Vagina (tissue), 2 donors: ENCODE results near the gene DHRS7C. TPM values are rescaled to one million over a fixed set of nuclear protein-coding genes. Genes with fewer than 3 reads are reported as not detected.

ENCODE experiments used
- DNase-seq, 2 donors: peaks; one replicate each; pipeline ENCODE4 v3.0.0-alpha.2; 2017; ENCODE audit errors: extremely low spot score in 2 of 2
- H3K27ac ChIP-seq: fragments of 200-600 bp; sonication (generic); one replicate; pipeline ENCODE4 v1.5.1; 2019
- H3K27me3 ChIP-seq: fragments of 200-600 bp; sonication (generic); one replicate; pipeline ENCODE4 v1.5.1; 2019
- H3K36me3 ChIP-seq, 2 donors: fragments of 200-600 bp; sonication (generic); one replicate each; pipeline ENCODE4 v1.5.1; 2017 to 2019
- H3K4me1 ChIP-seq: fragments of 200-600 bp; sonication (generic); one replicate; pipeline ENCODE4 v1.5.1; 2019
- H3K4me3 ChIP-seq, 2 donors: fragments of 200-600 bp; sonication (generic); 1 replicate in 1 of 2; 2 replicates in 1 of 2; pipeline ENCODE4 v1.5.1; 2016 to 2019
- H3K9me3 ChIP-seq: fragments of 200-600 bp; sonication (generic); one replicate; pipeline ENCODE4 v1.5.1; 2019
- CTCF ChIP-seq, 3 experiments: fragments of 450-650 bp in 2 of 3; fragments of 200-600 bp in 1 of 3; sonication (generic) in 1 of 3; IDR thresholded peaks; one replicate each; pipeline ENCODE4 v1.5.1; 2017 to 2019; ENCODE audit warnings: antibody characterized with exemption in 3 of 3, mild to moderate bottlenecking in 2 of 3, moderate library complexity in 2 of 3
- POLR2A ChIP-seq, 2 donors: fragments of 450-650 bp; IDR thresholded peaks; one replicate each; pipeline ENCODE4 v1.6.1; 2017; ENCODE audit warnings: antibody characterized with exemption in 2 of 2, mild to moderate bottlenecking in 2 of 2, moderate library complexity in 2 of 2
- POLR2AphosphoS5 ChIP-seq, 2 donors: sonication (generic); formaldehyde crosslinking; IDR thresholded peaks; one replicate each; pipeline ENCODE4 v1.9.0; 2017; ENCODE audit warnings: antibody characterized with exemption in 2 of 2, mild to moderate bottlenecking in 2 of 2, low read depth in 1 of 2; ENCODE audit not compliant: insufficient read depth in 1 of 2
- intact Hi-C: fragments of 100-400 bp; cut with DNase I; formaldehyde crosslinking; loops from one replicate; pipeline ENCODE4 v1.15.1; 2023
- total RNA-seq: library from RNA; depleted of rRNA; stranded (reverse); fragments of >200 nt; gene quantifications from one replicate; pipeline ENCODE4 v1.2.3, GENCODE V29; 2016

Gene DHRS7C
- total RNA-seq, 1 donor from 2014 or later = not detected

- DNase-seq = no peak
- no peaks in the 10 kb centered on the region for H3K36me3 ChIP-seq
- H3K9me3 ChIP-seq = no peaks in the 10 kb centered on the region
- H3K27ac ChIP-seq = no peak overlapping the region
- H3K27me3 ChIP-seq = no peaks in the 10 kb centered on the region
- no peaks in the 10 kb centered on the region for H3K4me1 ChIP-seq
- intact Hi-C loops = no loop called here
- H3K4me3 ChIP-seq = no peak overlapping the region
- TF ChIP-seq POLR2AphosphoS5 (IDR thresholded peaks at IDR 0.05; ENCODE audit: insufficient read depth in 1 of 2, low read depth in 1 of 2) = no peak
- TF ChIP-seq POLR2A (IDR thresholded peaks at IDR 0.05) = no peak
- TF ChIP-seq CTCF (IDR thresholded peaks at IDR 0.05) = no peak
Observed at GRCh38 chr17:9824797-9825338, 33.5 kb upstream of the DHRS7C start.

- TF ChIP-seq POLR2AphosphoS5 (IDR thresholded peaks at IDR 0.05; ENCODE audit: insufficient read depth in 1 of 2, low read depth in 1 of 2) (no peak), CTCF (IDR thresholded peaks at IDR 0.05) (no peak), POLR2A (IDR thresholded peaks at IDR 0.05) (no peak)
- no peak overlapping the region for H3K27ac ChIP-seq
- DNase-seq = no peak
- no peak overlapping the region for H3K4me3 ChIP-seq
- no peaks in the 10 kb centered on the region for H3K27me3 ChIP-seq
- intact Hi-C loops = no loop called here
- no peaks in the 10 kb centered on the region for H3K9me3 ChIP-seq
- H3K4me1 ChIP-seq = no peaks in the 10 kb centered on the region
- H3K36me3 ChIP-seq = no peaks in the 10 kb centered on the region
Observed at GRCh38 chr17:9824094-9824493, 32.7 kb upstream of the DHRS7C start.

- intact Hi-C loops = no loop called here
- TF ChIP-seq POLR2AphosphoS5 (IDR thresholded peaks at IDR 0.05; ENCODE audit: insufficient read depth in 1 of 2, low read depth in 1 of 2) (no peak), CTCF (IDR thresholded peaks at IDR 0.05) (no peak), POLR2A (IDR thresholded peaks at IDR 0.05) (no peak)
Observed at GRCh38 chr17:9821921-9822320, 30.5 kb upstream of the DHRS7C start, which contains the start of gene GSG1L2. GSG1L2 (minus strand) TSS chr17:9822079; CDS start chr17:9822071, 8 bp downstream.

GRCh38 chr17:9820448-9820847, 29.1 kb upstream of the DHRS7C start:
- DNase-seq = no peak
- intact Hi-C loops = no loop called here
- Histone ChIP-seq H3K27me3 (no peaks in the 10 kb centered on the region), H3K27ac (no peak overlapping the region), H3K36me3 (no peaks in the 10 kb centered on the region), H3K4me1 (no peaks in the 10 kb centered on the region), H3K9me3 (no peaks in the 10 kb centered on the region), H3K4me3 (no peak overlapping the region)
- TF ChIP-seq POLR2A (IDR thresholded peaks at IDR 0.05) (no peak), CTCF (IDR thresholded peaks at IDR 0.05) (no peak), POLR2AphosphoS5 (IDR thresholded peaks at IDR 0.05; ENCODE audit: insufficient read depth in 1 of 2, low read depth in 1 of 2) (no peak)

More at GRCh38 chr17:9821921-9822320, 30.5 kb upstream of the DHRS7C start, which contains the start of gene GSG1L2:
- no peak for DNase-seq
- Histone ChIP-seq H3K36me3 (no peaks in the 10 kb centered on the region), H3K27me3 (no peaks in the 10 kb centered on the region), H3K4me3 (no peak within 1 kb of the TSS), H3K4me1 (no peaks in the 10 kb centered on the region), H3K9me3 (no peaks in the 10 kb centered on the region), H3K27ac (no peak within 1 kb of the TSS)

- DNase-seq = no peak
- intact Hi-C loops = no loop called here
- no peaks in the 10 kb centered on the region for H3K36me3 ChIP-seq
- no peaks in the 10 kb centered on the region for H3K9me3 ChIP-seq
- H3K27me3 ChIP-seq = no peaks in the 10 kb centered on the region
- H3K27ac ChIP-seq = no peak overlapping the region
- no peaks in the 10 kb centered on the region for H3K4me1 ChIP-seq
- TF ChIP-seq POLR2AphosphoS5 (IDR thresholded peaks at IDR 0.05; ENCODE audit: insufficient read depth in 1 of 2, low read depth in 1 of 2) (no peak), CTCF (IDR thresholded peaks at IDR 0.05) (no peak), POLR2A (IDR thresholded peaks at IDR 0.05) (no peak)
- no peak overlapping the region for H3K4me3 ChIP-seq
Observed at GRCh38 chr17:9818760-9819159, 27.4 kb upstream of the DHRS7C start.
